ENCODE data around the gene TEX36. TPM values are rescaled to one million over a fixed set of nuclear protein-coding genes. Genes with fewer than 3 reads are reported as not detected.
A peak's percentile ranks its signal among the peaks of the same experiment; 100 is the strongest.

TEX36 gene
- total and polyA plus RNA-seq, 2 of the 13 experiments (the other 11 are each of a cell fraction or from before 2014, with no cell fraction given): not detected

GRCh38 chr10:125719173-125720001 is 36.4 kb upstream of the TEX36 start, which contains the start of gene EDRF1 (continued):
- peak; percentile 26; the same call in 1 of the 2 replicates for TF ChIP-seq CBFB (CRISPR knock-in tag; IDR thresholded peaks at IDR 0.05)
- no peak; the same call in 1 of the 2 replicates for TF ChIP-seq ZNF558 (CRISPR knock-in tag; IDR thresholded peaks at IDR 0.05; ENCODE audit: borderline replicate concordance)
- TF ChIP-seq GTF2F1 (IDR thresholded peaks at IDR 0.05; ENCODE audit: low read length): no peak
- TF ChIP-seq ZNF546 (CRISPR knock-in tag; conservative IDR thresholded peaks at IDR 0.05): peak; percentile 27; the same call in 1 of the 2 replicates
- TF ChIP-seq HINFP (CRISPR knock-in tag; IDR thresholded peaks at IDR 0.05; ENCODE audit: low read depth): 0 out of 2 replicates have a peak, but pooled peaks have one; percentile 43
- TF ChIP-seq ZNF768 (CRISPR knock-in tag; IDR thresholded peaks at IDR 0.05): 0 out of 2 replicates have a peak, but pooled peaks have one; percentile 42
- TF ChIP-seq ZNF607 (CRISPR knock-in tag; IDR thresholded peaks at IDR 0.05; ENCODE audit: borderline replicate concordance): peak; percentile 72
- TF ChIP-seq ZSCAN22 (CRISPR knock-in tag; IDR thresholded peaks at IDR 0.05): no peak
- no peak for TF ChIP-seq HDAC6 (IDR thresholded peaks at IDR 0.05; ENCODE audit: low read depth, low read length)
- peak; percentile 84 for TF ChIP-seq HNRNPLL (IDR thresholded peaks at IDR 0.05; ENCODE audit: low read depth, low read length, poor library complexity, severe bottlenecking)
- TF ChIP-seq HMGXB3 (CRISPR knock-in tag; IDR thresholded peaks at IDR 0.05; ENCODE audit: borderline replicate concordance): peak; percentile 23; the same call in 1 of the 2 replicates
- no peak for TF ChIP-seq ZNF432 (CRISPR knock-in tag; IDR thresholded peaks at IDR 0.05; ENCODE audit: borderline replicate concordance)
- no peak for TF ChIP-seq MAFF (IDR thresholded peaks at IDR 0.05; ENCODE audit: low read depth, low read length)
- TF ChIP-seq ASH2L (IDR thresholded peaks at IDR 0.05; ENCODE audit: insufficient read length, low read depth, low read length): peak; percentile 79
- peak; percentile 53 for TF ChIP-seq PAXIP1 (CRISPR knock-in tag; conservative IDR thresholded peaks at IDR 0.05)
- no peak for TF ChIP-seq ARID3A (IDR thresholded peaks at IDR 0.05; ENCODE audit: low read depth, low read length)

Measured in HepG2 (cell line).